ENCODE data around the gene AP1B1. TPM values are rescaled to one million over a fixed set of nuclear protein-coding genes. Genes with fewer than 3 reads are reported as not detected.

AP1B1 gene
- total and polyA plus RNA-seq, 2 of the 13 experiments (the other 11 are each of a cell fraction or from before 2014, with no cell fraction given), result 26.6 to 29.7 TPM

DNA sequence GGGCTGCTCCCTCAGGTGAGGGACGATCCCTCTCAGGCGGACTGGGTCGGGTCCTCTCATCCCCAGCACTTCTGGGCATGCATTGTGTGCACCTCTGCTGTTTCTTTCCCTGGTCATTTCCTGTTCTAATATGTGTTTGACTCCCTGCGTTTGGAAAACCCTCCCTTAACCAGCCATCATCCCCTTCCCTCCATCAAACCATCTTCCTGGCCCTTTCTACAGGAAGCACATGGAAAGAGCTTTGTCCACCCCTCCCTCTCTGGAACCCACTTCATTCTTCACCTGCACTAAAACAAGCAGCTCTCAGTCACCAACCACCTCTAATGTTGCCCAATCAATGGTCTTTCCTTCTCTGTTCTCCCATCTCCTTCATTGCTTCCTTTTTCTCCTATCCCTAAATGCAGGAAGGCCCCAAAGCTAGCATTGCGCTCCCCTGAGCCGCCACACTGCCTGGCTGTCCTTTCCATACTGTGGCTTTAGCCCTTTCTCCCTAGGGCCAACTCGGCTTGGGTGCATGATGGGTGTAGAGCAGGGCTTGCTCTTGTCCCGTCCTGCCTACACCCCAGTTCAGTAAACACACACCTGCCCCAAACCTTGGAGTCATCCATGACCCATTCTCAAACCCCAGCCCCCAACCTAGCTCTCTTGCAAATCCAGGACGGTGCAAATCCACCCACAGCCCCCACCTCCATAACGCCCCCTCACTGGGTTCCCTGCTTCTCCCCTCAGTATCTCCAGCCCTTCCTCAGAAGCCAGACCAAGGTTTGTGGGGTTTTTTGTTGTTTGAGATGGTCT, 87.4 kb downstream of the AP1B1 start (continued):
- TF ChIP-seq, protein P1, sequence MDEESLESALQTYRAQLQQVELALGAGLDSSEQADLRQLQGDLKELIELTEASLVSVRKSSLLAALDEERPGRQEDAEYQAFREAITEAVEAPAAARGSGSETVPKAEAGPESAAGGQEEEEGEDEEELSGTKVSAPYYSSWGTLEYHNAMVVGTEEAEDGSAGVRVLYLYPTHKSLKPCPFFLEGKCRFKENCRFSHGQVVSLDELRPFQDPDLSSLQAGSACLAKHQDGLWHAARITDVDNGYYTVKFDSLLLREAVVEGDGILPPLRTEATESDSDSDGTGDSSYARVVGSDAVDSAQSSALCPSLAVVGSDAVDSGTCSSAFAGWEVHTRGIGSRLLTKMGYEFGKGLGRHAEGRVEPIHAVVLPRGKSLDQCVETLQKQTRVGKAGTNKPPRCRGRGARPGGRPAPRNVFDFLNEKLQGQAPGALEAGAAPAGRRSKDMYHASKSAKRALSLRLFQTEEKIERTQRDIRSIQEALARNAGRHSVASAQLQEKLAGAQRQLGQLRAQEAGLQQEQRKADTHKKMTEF (CRISPR knock-in tag; IDR thresholded peaks at IDR 0.05), result no peak
- TF ChIP-seq, protein P2, sequence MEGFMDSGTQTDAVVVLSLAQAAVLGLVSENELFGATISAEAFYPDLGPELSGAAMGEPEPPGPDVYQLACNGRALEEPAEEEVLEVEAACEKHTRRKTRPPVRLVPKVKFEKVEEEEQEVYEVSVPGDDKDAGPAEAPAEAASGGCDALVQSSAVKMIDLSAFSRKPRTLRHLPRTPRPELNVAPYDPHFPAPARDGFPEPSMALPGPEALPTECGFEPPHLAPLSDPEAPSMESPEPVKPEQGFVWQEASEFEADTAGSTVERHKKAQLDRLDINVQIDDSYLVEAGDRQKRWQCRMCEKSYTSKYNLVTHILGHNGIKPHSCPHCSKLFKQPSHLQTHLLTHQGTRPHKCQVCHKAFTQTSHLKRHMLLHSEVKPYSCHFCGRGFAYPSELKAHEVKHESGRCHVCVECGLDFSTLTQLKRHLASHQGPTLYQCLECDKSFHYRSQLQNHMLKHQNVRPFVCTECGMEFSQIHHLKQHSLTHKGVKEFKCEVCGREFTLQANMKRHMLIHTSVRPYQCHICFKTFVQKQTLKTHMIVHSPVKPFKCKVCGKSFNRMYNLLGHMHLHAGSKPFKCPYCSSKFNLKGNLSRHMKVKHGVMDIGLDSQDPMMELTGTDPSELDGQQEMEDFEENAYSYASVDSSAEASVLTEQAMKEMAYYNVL (CRISPR knock-in tag; IDR thresholded peaks at IDR 0.05; ENCODE audit: borderline replicate concordance), result 0 out of 2 replicates have a peak, but pooled peaks have one; percentile 33
- TF ChIP-seq ONECUT2 (CRISPR knock-in tag; IDR thresholded peaks at IDR 0.05), result no peak
- no peak for TF ChIP-seq ARHGAP35 (CRISPR knock-in tag; IDR thresholded peaks at IDR 0.05; ENCODE audit: borderline replicate concordance)
- peak; percentile 42 for TF ChIP-seq AGO2 (optimal IDR thresholded peaks at IDR 0.05; ENCODE audit: low read depth, low read length)
- no peak for TF ChIP-seq CBX2 (IDR thresholded peaks at IDR 0.05; ENCODE audit: low read depth, low read length)
- no peak for TF ChIP-seq CBX2 (CRISPR knock-in tag; IDR thresholded peaks at IDR 0.05; ENCODE audit: low read depth)
- peak; percentile 87; the same call in 1 of the 2 replicates for TF ChIP-seq PAF1 (CRISPR knock-in tag; IDR thresholded peaks at IDR 0.05)
- no peak for TF ChIP-seq SMAD3 (CRISPR knock-in tag; IDR thresholded peaks at IDR 0.05)
- TF ChIP-seq POLR2G (IDR thresholded peaks at IDR 0.05; ENCODE audit: low read depth, low read length), result peak; percentile 64
- TF ChIP-seq, protein P3, sequence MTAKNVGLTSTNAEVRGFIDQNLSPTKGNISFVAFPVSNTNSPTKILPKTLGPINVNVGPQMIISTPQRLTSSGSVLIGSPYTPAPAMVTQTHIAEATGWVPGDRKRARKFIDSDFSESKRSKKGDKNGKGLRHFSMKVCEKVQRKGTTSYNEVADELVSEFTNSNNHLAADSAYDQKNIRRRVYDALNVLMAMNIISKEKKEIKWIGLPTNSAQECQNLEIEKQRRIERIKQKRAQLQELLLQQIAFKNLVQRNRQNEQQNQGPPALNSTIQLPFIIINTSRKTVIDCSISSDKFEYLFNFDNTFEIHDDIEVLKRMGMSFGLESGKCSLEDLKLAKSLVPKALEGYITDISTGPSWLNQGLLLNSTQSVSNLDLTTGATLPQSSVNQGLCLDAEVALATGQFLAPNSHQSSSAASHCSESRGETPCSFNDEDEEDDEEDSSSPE (CRISPR knock-in tag; IDR thresholded peaks at IDR 0.05), result no peak
- TF ChIP-seq ARNT2 (CRISPR knock-in tag; IDR thresholded peaks at IDR 0.05; ENCODE audit: low read depth), result no peak
- TF ChIP-seq ERF (CRISPR knock-in tag; IDR thresholded peaks at IDR 0.05), result no peak
- no peak for TF ChIP-seq ZIK1 (CRISPR knock-in tag; IDR thresholded peaks at IDR 0.05; ENCODE audit: borderline replicate concordance, low read depth)
- peak; percentile 97 for TF ChIP-seq RBM22 (optimal IDR thresholded peaks at IDR 0.05; ENCODE audit: low read length)
- peak in 1 of 2 experiments; percentile 54; a peak in 2 of 4 replicates for TF ChIP-seq POLR2A (IDR thresholded peaks at IDR 0.05; ENCODE audit: insufficient read depth in 1 of 2, low read depth in 2 of 2, low read length in 2 of 2)
- TF ChIP-seq, protein P4, sequence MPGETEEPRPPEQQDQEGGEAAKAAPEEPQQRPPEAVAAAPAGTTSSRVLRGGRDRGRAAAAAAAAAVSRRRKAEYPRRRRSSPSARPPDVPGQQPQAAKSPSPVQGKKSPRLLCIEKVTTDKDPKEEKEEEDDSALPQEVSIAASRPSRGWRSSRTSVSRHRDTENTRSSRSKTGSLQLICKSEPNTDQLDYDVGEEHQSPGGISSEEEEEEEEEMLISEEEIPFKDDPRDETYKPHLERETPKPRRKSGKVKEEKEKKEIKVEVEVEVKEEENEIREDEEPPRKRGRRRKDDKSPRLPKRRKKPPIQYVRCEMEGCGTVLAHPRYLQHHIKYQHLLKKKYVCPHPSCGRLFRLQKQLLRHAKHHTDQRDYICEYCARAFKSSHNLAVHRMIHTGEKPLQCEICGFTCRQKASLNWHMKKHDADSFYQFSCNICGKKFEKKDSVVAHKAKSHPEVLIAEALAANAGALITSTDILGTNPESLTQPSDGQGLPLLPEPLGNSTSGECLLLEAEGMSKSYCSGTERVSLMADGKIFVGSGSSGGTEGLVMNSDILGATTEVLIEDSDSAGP (CRISPR knock-in tag; IDR thresholded peaks at IDR 0.05; ENCODE audit: borderline replicate concordance), result peak; percentile 25; the same call in 1 of the 2 replicates
- no peak for TF ChIP-seq KLF6 (CRISPR knock-in tag; IDR thresholded peaks at IDR 0.05)
- no peak for TF ChIP-seq KAT2B (IDR thresholded peaks at IDR 0.05; ENCODE audit: borderline replicate concordance, low read depth, low read length)
- no peak for TF ChIP-seq RNF2 (conservative IDR thresholded peaks at IDR 0.05; ENCODE audit: low read depth)
- TF ChIP-seq, protein P5, sequence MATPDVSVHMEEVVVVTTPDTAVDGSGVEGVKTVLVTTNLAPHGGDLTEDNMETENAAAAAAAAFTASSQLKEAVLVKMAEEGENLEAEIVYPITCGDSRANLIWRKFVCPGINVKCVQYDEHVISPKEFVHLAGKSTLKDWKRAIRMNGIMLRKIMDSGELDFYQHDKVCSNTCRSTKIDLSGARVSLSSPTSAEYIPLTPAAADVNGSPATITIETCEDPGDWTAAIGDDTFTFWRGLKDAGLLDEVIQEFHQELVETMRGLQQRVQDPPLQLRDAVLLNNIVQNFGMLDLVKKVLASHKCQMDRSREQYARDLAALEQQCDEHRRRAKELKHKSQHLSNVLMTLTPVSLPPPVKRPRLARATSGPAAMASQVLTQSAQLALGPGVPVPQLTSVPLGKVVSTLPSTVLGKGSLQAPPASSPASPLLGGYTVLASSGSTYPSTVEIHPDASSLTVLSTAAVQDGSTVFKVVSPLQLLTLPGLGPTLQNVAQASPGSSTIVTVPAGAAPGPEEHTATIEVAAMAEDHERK (CRISPR knock-in tag; IDR thresholded peaks at IDR 0.05; ENCODE audit: low read depth), result no peak
- TF ChIP-seq FOXK2 (IDR thresholded peaks at IDR 0.05), result no peak
- 0 out of 2 replicates have a peak, but pooled peaks have one; percentile 51 for TF ChIP-seq PRMT3 (CRISPR knock-in tag; IDR thresholded peaks at IDR 0.05; ENCODE audit: borderline replicate concordance, low read depth)

All from HepG2 (cell line).